GM21526 (cell line): ENCODE results near the gene DNAH14.
"Not testable (repeated sequence)": the region's sequence is repeated elsewhere in the genome, so short reads cannot be mapped to it uniquely, and the experiment has no call there.

Experiments
- ATAC-seq: cut with Tn5 transposase; IDR thresholded peaks from one replicate; pipeline ENCODE4 v1.9.1; 2021; ENCODE audit warnings: moderate library complexity; ENCODE audit not compliant: unreplicated experiment, low FRiP score

The DNAH14 gene

DNA sequence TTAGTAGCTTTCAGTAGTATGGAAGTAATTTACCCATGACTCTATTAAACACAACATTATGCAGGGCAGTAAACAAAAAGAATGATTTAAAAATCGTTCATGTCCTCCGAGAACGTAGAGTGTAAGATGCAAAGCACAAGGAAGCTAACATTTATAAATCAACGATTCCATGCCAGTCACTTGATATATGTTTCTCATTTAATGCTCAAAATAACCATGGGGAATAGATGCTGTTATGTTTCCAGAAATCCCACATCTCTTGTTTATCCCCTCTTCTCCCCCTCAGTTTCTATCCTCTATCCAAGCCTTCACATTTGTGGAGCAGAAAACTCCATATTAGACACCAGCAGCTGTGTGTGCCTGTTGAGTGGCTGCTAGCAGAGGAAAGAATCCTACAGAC, 445.5 kb downstream of the DNAH14 start:
- no peak for ATAC-seq

DNA sequence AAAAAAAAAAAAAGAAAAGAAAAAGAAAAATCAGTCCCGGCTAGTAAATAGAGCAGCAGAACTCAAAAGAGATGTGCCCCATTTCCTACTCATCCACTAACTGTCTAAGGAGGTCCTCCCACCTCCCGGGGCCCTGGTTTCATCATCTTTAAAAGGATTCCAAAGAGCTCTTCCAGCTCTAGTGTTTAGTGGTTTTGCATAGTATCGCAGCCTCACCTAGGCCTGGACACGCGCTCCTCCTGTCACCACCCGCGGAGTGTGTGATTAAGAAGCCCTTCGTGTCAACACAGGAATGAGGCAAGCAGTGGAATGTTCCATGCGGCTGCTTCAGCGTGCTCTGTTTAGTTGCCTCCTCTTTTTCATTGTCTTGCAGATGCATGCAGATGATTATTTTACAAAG, 449.4 kb downstream of the DNAH14 start:
- ATAC-seq = no peak

DNA sequence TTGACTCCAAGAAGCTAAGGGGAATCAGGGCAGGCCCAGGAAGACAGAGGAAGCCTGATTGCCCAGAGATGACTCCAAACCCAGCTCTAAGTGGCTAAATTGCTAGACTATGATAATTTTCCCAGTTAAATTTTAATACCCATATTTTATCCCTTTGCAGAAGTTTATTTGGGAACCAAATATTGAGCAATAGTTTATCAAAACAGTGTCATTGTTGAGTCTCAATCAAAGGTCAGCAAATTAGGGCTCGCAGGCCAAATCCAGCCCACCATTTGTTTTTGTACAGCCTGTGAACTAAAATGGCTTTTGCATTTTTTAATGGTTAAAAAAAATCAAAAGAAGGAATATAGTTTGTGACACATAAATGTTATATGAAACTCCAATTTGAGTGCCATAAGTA, 451.2 kb downstream of the DNAH14 start:
- ATAC-seq = no peak

DNA sequence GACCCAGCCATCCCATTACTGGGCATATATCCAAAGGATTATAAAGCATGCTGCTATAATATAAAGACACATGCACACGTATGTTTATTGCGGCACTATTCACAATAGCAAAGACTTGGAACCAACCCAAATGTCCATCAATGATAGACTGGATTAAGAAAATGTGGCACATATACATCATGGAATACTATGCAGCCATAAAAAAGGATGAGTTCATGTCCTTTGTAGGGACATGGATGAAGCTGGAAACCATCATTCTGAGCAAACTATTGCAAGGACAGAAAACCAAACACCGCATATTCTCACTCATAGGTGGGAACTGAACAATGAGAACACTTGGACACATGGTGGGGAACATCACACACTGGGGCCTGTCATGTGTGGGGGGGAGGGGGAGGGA, 457.4 kb downstream of the DNAH14 start:
- not testable (repeated sequence) for ATAC-seq

DNA sequence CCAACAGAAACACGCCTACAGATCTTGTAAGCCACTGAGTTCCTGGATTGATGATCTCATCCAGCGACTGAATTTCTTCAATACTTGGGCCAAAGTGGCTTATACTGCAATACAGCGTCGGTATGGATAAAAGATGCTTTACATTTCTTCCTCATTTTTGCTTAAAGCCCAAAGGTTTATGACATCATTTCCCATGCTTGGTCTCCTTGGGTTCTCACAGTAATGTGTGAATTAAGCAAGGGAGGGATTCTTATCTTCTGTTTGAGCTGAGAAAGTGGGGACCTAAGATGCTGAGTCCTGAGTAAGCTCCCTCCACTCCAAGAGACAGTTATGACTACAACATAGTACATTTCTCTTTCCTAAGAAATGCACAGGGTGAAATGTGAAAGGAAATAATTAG, 458.9 kb downstream of the DNAH14 start:
- ATAC-seq = no peak

DNA sequence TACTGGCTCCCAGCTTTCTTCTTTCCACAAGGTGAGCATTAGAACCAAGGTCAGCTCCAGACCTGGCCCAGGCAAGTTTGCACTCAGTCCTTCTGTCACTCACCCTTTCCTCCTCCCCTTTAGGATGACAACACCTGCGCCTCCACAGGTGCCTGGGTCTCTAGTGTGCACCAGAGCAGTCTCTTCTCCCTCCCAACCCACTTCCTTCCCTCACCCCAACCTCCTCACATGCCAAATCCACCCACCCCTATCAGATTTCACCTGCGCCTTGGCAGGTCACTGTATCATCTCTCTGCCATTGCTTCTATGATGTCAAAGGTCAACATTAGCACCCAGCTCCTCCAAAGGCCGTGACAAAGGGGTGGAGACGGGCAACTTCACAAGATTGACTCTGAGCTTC, 460.4 kb downstream of the DNAH14 start:
- no peak for ATAC-seq

DNA sequence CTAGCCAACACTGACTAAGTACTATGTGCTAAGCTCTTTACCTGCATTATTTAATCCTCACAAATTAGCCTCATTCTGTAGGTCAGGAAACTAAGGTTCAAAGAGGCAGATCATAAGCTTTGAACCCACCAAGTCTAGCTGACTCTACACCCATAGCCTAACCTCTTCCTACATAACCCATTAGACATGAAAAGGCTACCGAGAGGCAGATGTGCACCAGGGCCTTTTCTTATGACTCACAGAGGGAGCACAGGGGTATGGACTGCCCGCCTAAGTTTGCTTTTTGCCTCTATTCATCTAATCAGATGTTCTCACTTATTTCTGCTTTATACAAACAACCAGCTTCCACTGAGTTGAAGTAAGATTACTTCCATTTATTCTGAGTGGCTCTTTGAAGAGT, 466.9 kb downstream of the DNAH14 start:
- no peak for ATAC-seq

DNA sequence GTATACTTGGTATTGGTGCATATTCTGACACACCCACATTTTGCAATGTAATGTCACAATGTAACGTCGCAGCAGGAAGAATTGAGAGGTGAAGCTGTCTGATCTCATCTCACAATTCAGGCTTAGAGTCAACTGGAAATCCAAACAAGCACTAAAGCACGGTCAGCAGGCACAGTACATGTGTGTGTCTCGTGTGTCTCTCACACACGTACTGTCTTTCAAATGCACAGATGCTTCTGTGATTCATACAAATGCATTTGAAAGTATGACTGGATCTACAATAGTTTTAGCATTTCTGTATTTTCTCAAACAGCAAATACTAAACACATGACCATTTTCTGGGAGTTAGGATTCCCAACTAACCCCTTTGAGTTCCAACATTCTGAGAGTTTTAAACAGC, 471.5 kb downstream of the DNAH14 start:
- no peak for ATAC-seq

DNA sequence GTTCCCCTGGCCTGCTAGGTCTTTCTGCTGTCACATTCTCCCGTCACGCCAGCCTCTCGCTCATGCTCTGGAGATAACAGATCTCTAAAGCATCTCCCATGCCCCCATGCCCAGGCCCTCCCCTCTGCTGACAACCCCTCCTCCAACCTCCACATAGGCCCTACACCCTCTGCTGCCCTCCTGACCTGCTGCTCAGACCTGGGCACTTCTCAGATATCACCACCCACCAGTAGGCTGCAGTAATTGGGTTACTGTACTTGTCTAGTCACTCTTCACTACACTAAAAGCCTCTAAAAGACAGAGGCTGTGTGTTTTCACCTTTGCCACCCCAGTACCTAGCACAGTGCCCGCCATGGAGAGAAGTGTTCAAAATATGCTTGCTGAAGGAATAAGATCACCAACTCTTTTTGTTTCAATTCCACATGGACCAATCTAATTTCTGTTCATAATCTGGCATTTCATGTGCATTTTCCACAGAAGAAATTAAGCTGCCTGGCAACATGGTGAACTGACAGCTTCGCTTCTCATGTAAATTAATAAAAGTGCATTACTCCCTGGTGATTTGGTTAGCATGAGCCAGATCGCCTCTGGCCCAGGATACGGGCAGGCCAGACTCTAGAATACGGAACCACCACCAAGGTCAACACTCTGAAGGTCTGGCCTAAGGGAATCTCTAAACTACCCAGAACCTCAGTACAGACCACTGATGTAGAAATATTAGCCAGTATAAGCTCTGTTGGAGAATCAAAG, 477.7 kb downstream of the DNAH14 start:
- no peak for ATAC-seq

DNA sequence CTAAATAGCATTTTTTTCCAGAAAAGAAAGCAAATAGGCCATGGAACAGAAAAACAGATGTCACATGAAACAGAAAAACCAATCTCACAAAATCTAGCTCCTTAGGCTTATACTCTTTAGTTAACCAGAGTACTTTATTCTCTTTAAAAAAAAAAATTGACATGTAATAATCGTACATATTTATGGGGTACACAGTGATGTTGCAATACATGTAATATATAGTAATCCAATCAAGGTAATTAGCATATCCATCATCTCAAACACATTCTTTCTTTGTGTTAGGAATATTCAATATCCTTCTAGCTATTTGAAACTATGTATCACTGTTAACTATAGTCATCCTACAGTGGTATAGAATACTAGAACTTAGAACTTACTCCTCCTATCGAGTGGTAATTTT, 478.3 kb downstream of the DNAH14 start:
- no peak for ATAC-seq

DNA sequence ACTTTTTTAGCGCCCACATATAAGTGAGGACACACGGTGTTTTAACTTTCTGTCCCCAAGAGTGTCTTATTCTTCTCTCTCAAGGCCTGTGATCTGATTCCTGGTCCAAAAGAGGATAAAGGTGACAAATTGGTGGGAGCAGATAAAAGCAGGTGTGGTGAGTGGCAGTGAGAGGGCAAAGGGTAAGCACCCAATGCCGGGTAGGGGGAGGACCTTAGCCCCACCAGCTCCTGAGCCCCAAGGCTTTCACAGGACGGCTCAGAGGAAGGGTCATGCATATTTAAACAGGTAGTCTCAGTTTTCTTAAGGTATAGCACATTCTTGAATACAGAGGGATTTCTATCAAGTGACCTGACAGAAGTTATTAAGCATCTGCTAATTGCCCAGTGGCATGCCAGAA, 478.8 kb downstream of the DNAH14 start:
- no peak for ATAC-seq

DNA sequence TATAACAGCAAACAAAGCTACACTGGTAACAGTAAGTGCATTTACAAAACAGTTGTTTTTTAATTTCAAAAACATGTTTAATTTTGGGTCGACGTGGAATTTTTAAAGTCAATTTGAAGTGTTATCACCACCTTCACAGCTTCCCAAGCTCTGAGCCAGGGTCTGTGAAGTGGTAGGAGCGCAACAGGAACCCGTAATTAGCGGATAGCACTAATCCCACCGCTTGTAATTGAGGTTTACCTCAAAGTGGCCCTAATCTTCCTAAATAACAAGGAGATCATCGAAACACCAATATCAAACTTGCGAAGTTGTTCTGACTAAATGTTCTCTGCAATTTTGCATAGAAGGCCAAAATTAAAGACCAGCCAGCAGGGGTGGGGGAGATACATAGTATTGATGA, 479.6 kb downstream of the DNAH14 start:
- ATAC-seq = no peak

DNA sequence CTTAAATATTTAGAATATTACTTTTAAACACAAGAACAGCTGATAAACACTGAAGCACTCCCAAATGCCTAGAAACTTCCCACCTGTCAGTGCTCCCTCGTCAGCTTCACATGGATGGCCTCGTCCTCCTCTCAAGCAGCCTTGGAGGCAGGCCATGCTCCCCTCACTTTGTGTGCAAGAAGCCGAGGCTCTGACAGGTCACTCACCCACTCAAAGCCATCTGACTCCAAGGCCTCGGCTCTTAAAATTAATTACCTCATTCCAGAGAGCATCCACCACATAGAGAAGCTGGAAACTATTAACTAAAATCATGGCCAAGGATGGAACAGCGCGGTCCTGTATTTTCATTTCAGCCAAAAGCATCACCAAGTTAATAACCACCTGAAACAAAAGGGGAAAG, 480.6 kb downstream of the DNAH14 start:
- no peak for ATAC-seq

DNA sequence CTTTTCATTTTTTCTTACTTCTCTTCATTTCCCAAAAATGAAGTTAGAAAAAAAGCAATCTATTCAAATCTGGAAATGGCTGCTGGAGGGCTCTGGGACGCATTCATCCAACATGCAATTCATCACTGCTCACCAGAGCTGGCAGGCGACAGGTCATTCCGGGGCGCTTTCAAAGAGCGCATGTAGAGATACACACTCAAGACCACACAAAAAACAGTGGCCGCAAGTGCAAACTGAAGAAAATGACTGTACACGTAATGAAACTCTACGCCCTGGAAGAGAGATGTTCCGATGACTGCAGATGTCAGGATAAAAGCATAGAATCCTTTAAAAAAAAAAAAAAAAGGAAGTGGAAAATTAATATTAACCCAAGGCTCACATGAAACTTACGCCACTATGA, 482.8 kb downstream of the DNAH14 start:
- ATAC-seq = no peak

DNA sequence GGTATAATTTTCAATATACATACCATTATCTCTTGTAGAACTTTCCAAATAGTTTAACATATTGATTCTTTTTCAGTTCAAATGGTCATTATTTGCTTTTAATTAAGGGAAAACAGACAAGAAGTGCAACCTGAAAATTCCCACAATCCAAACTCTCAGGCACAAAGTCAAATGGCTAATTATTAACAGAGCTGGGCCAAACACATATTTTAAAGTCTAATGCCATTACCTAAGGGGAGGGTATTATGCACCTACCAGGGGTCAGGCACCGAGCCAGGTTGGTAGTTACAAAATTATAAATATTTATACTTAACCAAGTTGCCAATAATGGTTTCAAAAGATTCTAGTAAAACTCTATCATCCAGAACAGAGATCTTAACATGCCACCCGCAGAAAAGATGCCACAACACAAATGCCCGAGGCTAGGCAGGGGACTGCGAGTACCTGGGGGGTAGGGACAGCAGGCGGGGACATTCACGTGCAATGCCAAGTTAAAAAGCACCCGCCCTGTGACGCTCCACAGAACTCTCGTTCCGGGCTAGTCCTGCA, 483.4 kb downstream of the DNAH14 start:
- no peak for ATAC-seq

DNA sequence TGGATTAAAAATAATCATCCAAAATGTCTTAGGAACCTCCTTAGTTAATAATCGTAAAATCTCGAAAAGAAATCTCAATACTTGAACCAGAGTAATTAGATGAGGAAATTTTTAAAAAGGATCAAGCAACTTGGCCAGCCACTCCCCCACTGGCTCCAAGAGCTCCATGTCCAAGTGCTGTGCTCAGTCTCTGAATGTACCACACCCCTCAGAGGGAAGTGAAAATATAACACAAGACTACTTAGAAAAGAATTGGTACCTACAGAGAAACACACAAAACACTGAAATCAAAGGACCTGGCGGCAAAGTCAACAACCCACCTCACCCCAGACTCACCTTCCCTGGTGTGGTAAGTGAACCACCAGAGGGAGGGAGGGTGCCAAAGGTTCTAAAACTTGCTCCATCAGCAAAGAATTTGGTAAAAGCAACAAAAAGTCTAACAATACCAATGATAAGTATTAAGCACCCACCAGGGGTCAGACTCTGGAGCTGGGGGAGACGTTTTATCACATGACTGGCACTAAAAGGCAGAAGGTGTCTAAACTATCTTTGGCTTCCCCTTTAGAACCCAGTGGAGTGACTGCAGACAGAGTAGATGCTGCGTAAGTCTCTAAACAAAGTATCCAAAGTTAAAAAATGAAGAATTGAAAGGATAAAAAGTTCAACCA, 484.4 kb downstream of the DNAH14 start:
- no peak for ATAC-seq

DNA sequence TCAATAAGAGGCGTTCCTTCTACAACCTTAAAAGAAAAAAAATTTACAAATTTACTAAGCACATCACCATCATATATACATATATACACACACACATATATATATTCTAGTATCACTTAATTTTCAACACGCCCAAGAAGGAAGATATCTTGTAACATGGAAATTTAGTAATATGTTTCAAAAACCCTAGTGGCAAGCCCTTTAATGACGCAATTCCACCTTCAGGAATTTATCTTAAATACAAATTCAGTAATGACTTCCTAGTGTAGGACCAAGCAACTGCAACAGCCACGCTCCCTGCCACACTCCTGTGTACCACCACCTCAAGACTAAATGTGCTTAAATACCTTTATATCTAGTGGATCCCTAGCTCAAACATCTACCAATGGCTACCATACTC, 485.8 kb downstream of the DNAH14 start:
- no peak for ATAC-seq

DNA sequence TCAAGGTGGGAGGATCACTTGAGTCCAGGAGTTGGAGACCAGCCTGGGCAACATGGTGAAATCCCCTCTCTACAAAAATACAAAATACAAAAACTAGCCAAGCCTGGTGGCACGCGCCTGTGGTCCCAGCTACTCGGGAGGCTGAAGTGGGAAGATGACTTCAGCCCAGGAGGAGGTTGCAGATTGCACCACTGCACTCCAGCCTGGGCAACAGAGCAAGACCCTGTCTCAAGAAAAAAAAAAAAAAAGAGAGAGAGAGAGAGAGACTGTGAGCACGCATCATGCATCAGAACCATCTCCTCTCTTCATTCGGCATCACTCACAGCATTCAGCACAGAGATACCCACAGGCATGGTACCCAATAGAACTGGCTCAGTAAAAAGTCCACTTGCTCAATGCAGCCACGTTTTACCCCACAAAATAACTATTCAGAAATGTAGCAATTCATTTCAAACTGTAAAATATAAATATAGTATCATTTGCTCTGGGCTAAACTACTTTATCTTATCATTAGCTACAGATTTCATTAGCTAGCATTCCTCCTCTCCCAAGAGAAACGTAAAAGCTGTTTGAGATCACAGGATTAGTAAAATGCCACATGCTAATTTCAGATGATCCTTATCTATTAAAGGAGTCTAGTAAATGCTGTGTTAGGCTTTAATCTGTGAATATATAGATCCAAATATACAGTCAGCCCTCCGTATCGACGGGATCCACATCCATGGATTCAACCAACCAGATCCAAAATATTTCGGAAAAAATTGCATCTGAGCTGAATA, 486.7 kb downstream of the DNAH14 start:
- no peak for ATAC-seq

DNA sequence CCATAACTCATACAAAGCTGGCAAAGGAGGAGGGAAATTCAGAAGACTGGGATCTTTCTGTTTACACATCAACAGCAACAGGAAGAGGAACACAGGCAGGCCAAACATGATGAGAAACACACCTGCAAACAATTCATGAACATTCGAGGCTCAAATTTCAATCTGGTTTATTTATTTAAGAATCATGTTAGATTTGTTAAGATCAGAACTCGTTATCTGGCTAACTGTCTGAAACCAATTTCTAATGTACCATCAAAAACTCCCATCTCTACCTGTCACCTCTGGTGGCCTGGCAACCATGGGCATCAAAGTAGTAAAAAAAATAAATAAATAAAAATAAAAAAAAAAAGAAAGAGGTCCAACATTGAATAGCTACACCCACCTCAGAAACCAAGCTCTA, 488.6 kb downstream of the DNAH14 start:
- no peak for ATAC-seq

DNA sequence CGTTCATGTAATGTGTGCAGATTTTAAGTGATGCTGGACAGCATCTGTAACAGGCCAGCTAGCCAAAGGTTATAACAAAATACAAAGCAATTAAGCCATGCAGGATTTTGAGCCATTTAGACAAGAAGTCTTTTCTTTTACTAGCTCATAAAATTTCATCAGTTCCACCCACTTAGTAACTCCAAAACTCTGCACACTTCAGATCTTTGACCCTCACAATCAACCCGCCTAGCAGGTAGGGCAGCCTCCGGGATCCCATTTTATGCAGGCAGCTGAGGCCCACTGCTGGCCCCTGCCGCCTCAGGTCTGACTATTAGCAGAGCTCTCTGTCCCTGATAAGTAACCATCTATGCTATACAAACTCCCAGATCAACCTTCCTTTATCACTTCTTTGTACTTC, 489.1 kb downstream of the DNAH14 start:
- no peak for ATAC-seq

DNA sequence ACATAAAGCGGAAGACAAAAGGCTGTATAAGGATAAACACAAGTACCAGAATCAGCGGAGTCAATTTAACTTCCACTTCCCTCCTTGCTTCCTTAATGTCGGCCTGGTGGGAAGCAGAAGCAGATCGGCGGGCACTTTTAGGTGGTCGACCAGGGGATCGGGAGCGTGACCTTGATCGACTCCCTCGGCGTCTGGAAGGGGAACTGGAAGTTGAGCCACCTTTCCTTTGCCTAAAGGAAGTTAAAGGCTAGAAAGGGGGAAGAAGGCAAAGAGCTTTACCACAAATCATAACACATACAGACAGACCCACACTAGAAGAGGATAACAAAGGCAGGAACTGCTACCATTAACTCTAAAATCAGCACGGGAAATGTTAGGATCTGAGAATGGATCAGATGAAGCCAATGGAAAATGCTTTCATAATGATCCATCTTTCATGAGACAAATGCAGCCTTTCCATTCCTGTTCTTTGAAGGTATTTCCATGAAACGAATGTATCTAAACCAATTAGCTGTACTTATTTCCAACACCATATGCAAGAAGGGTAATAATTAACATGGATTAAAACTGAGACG, 492.6 kb downstream of the DNAH14 start:
- ATAC-seq = no peak
